Endothelial cell of umbilical vein (primary cell): Measurements from ENCODE around the gene C9orf72. TPM values are rescaled to one million over a fixed set of nuclear protein-coding genes. Genes with fewer than 3 reads are reported as not detected.

ENCODE experiments used
- BruUV-seq: library from RNA; stranded (reverse); fragments of 400-500 nt; replicated peaks from 2 replicates; lab custom pipeline; 2021; lab: Mats Ljungman, UMichigan
- CTCF ChIA-PET: fragments of 300-600, 350-600 bp; sonication (Branson Sonifier 250); formaldehyde crosslinking; loops from one replicate; lab custom pipeline; 2021; ENCODE audit warnings: antibody characterized with exemption, inconsistent platforms; lab: Charles Lee
- POLR2A ChIA-PET: fragments of 300-600, 350-600 bp; sonication (Branson Sonifier 250); formaldehyde crosslinking; loops from one replicate; lab custom pipeline; 2021; ENCODE audit warnings: antibody characterized with exemption, inconsistent platforms; lab: Charles Lee
- DNase-seq: peaks from one replicate; pipeline ENCODE4 v3.0.0-alpha.2; 2011; ENCODE audit warnings: low read depth, low spot score
- FAIRE-seq: peaks from 2 replicates; lab custom pipeline; 2011; peaks lifted over from hg19 to GRCh38; lab: Jason Lieb, UNC
- H2AFZ ChIP-seq: 2 replicates; pipeline ENCODE4 v1.6.0; 2012; ENCODE audit warnings: low read depth, low read length, control low read depth, inconsistent platforms
- H3K27ac ChIP-seq: 2 replicates; pipeline ENCODE4 v1.5.1; 2011; ENCODE audit warnings: low read depth, mild to moderate bottlenecking, control low read depth, low read length, moderate library complexity; ENCODE audit not compliant: insufficient read depth
- H3K27me3 ChIP-seq, 2 experiments: 2 replicates each; pipeline versions ENCODE4 v1.6.0 to v1.6.1; 2011; ENCODE audit warnings: low read length in 2 of 2, mixed read lengths in 1 of 2; ENCODE audit not compliant: control insufficient read depth in 2 of 2, insufficient read depth in 2 of 2
- H3K36me3 ChIP-seq, 2 experiments: 2 replicates in 1 of 2; 3 replicates in 1 of 2; pipeline ENCODE4 v1.5.1; 2011; ENCODE audit warnings: low read length in 2 of 2, mild to moderate bottlenecking in 1 of 2, moderate library complexity in 1 of 2; ENCODE audit not compliant: control insufficient read depth in 2 of 2, insufficient read depth in 2 of 2; ENCODE audit errors: extremely low read depth in 1 of 2
- H3K4me1 ChIP-seq: 3 replicates; pipeline ENCODE4 v1.5.1; 2011; ENCODE audit warnings: mild to moderate bottlenecking, low read length; ENCODE audit not compliant: control insufficient read depth, insufficient read depth; ENCODE audit errors: extremely low read depth
- H3K4me2 ChIP-seq: 2 replicates; pipeline ENCODE4 v1.6.1; 2011; ENCODE audit warnings: low read length, control low read depth, mixed read lengths; ENCODE audit not compliant: insufficient read depth
- H3K4me3 ChIP-seq, 3 experiments: fragments of 200-600 bp in 1 of 3; sonication (generic), shearing (Covaris generic) in 1 of 3; replicated peaks in 1 of 3; 2 replicates each; pipeline ENCODE4 v1.5.1; 2011 to 2016; ENCODE audit warnings: control low read depth in 3 of 3, low read length in 3 of 3, mild to moderate bottlenecking in 2 of 3, inconsistent platforms in 1 of 3, low read depth in 1 of 3, moderate library complexity in 1 of 3; ENCODE audit not compliant: insufficient read depth in 1 of 3
- H3K79me2 ChIP-seq: 2 replicates; pipeline ENCODE4 v1.6.0; 2012; ENCODE audit warnings: low read length, inconsistent platforms; ENCODE audit not compliant: control insufficient read depth, insufficient read depth
- H3K9ac ChIP-seq: replicated peaks from 2 replicates; pipeline ENCODE3; 2011; ENCODE audit warnings: low read length, control low read depth; ENCODE audit not compliant: insufficient read depth; ENCODE audit errors: extremely low read depth
- H3K9me1 ChIP-seq: replicated peaks from 3 replicates; pipeline ENCODE4 v1.6.0; 2011; ENCODE audit warnings: mild to moderate bottlenecking, low read length; ENCODE audit not compliant: control insufficient read depth, insufficient read depth; ENCODE audit errors: extremely low read depth
- H3K9me3 ChIP-seq: replicated peaks from 2 replicates; pipeline ENCODE4 v1.5.1; 2012; ENCODE audit warnings: low read length, inconsistent platforms; ENCODE audit not compliant: control insufficient read depth, insufficient read depth
- H4K20me1 ChIP-seq: replicated peaks from 2 replicates; pipeline ENCODE3; 2011; ENCODE audit warnings: mild to moderate bottlenecking, low read length; ENCODE audit not compliant: control insufficient read depth, insufficient read depth; ENCODE audit errors: extremely low read depth
- CTCF ChIP-seq, 2 donors: IDR thresholded peaks; 1 replicate in 1 of 2; 2 replicates in 1 of 2; pipeline ENCODE4 v1.5.1; 2011; ENCODE audit warnings: low read length in 2 of 2, mild to moderate bottlenecking in 2 of 2, moderate library complexity in 2 of 2, control low read depth in 1 of 2, inconsistent platforms in 1 of 2, low read depth in 1 of 2; ENCODE audit not compliant: insufficient read depth in 1 of 2; ENCODE audit errors: extremely low read depth in 1 of 2
- EZH2 ChIP-seq: IDR thresholded peaks from 2 replicates; pipeline ENCODE4 v1.6.1; 2012; ENCODE audit warnings: borderline replicate concordance, low read depth, mild to moderate bottlenecking, moderate library complexity, low read length, inconsistent platforms; ENCODE audit not compliant: severe bottlenecking
- FOS ChIP-seq: IDR thresholded peaks from 2 replicates; pipeline ENCODE4 v1.6.1; 2011; ENCODE audit warnings: mild to moderate bottlenecking, low read length, moderate library complexity, borderline replicate concordance; ENCODE audit not compliant: insufficient read depth
- GATA2 ChIP-seq: IDR thresholded peaks from 2 replicates; pipeline ENCODE4 v1.7.0; 2011; ENCODE audit warnings: low read depth, mild to moderate bottlenecking, moderate library complexity, mixed read lengths, low read length; ENCODE audit not compliant: insufficient read length, insufficient read depth
- JUN ChIP-seq: IDR thresholded peaks from 2 replicates; pipeline ENCODE4 v1.6.1; 2011; ENCODE audit warnings: borderline replicate concordance, low read depth; ENCODE audit not compliant: insufficient read length, insufficient read depth
- MYC ChIP-seq: IDR thresholded peaks from one replicate; pipeline ENCODE4 v1.6.1; 2011; ENCODE audit warnings: mild to moderate bottlenecking, low read depth, low read length
- POLR2A ChIP-seq: IDR thresholded peaks from 2 replicates; pipeline ENCODE4 v1.6.1; 2012; ENCODE audit warnings: low read depth, mild to moderate bottlenecking, control low read depth, low read length
- POLR2AphosphoS5 ChIP-seq: IDR thresholded peaks from 2 replicates; pipeline ENCODE4 v1.6.1; 2012; ENCODE audit warnings: low read depth, mild to moderate bottlenecking, control low read depth, low read length, moderate library complexity; ENCODE audit not compliant: insufficient read depth
- dilution Hi-C: fragments of 300-500 bp; cut with MboI; formaldehyde crosslinking; loops from one replicate; pipeline ENCODE4 v1.15.0; 2019; ENCODE audit warnings: low sequenced_read_pairs; ENCODE audit not compliant: extremely low pct_ligation_motif_present
- intact Hi-C: fragments of 100-400 bp; cut with micrococcal nuclease; formaldehyde crosslinking; loops from one replicate; pipeline ENCODE4 v1.10.0; 2022
- polyA plus RNA-seq, 4 experiments: library from polyadenylated mRNA; depleted of rRNA in 3 of 4; stranded (reverse) in 3 of 4; unstranded in 1 of 4; fragments of >200 nt; gene quantifications; 2 replicates each; pipeline versions ENCODE4 v1.2.1 to v1.2.3, GENCODE V29; 2011 to 2012; ENCODE audit warnings: missing spikeins in 1 of 4
- total RNA-seq: library from RNA; stranded (reverse); gene quantifications from 2 replicates; pipeline ENCODE4 v1.2.3, GENCODE V29; 2021
- TF ChIP-seq, protein P1 (sequence below): IDR thresholded peaks from 2 replicates; pipeline ENCODE4 v1.6.1; 2011; ENCODE audit not compliant: insufficient read depth, insufficient read length

The C9orf72 gene
- total and polyA plus RNA-seq, 2 donors (not counting 3 experiments of a cell fraction or from before 2014, with no cell fraction given) = 2.7 to 7.3 TPM

DNA sequence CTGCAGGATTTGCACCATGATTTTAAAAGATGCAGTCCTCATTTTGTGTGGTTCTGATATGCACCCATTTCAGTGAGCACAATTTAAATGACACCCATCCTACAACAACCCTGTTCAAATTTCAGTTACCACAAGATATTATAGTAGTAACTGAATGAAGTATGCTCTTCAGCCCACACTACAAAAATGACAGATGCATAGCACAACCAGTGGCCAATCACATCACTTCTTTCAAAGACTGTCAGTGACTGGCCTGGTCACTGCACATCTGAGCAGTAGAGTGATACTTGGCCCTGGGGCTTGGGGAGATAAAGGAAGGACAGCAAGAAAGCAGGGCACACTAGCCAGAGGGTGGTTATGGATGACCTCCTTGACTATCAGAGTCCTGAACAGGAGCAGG is 69.0 kb downstream of the C9orf72 start:
- dilution Hi-C loops (loop anchor here (25.0 kb wide), 1 partner anchor 167 kb away; no protein-coding TSS in a partner anchor), intact Hi-C loops (loop anchor here (5.0 kb wide), 1 partner anchor 657 kb away; no protein-coding TSS in a partner anchor)
- Histone ChIP-seq H2AFZ (no peak overlapping the region), H3K27me3 (peaks cover 0 to 4% of the 10 kb centered on the region in 2 experiments), H3K36me3 (no peaks in the 10 kb centered on the region), H4K20me1 (no peaks in the 10 kb centered on the region), H3K4me1 (peaks cover 8% of the 10 kb centered on the region), H3K79me2 (no peaks in the 10 kb centered on the region), H3K9ac (no peak overlapping the region), H3K9me3 (no peaks in the 10 kb centered on the region), H3K27ac (no peak overlapping the region), H3K4me3 (no peak overlapping the region), H3K9me1 (no peaks in the 10 kb centered on the region), H3K4me2 (no peak overlapping the region)
- ChIA-PET POLR2A (no interaction called here), CTCF (no interaction called here)
- FAIRE-seq (no peak), DNase-seq (no peak)
- TF ChIP-seq, protein P1, sequence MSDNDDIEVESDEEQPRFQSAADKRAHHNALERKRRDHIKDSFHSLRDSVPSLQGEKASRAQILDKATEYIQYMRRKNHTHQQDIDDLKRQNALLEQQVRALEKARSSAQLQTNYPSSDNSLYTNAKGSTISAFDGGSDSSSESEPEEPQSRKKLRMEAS = no peak
- no peak for TF ChIP-seq POLR2AphosphoS5
- no peak for TF ChIP-seq FOS
- no peak for TF ChIP-seq POLR2A
- no peak for TF ChIP-seq EZH2
- TF ChIP-seq MYC = no peak
- TF ChIP-seq GATA2 = no peak
- TF ChIP-seq CTCF (IDR thresholded peaks at IDR 0.05; ENCODE audit: extremely low read depth in 1 of 2, insufficient read depth in 1 of 2, low read depth in 1 of 2, low read length in 2 of 2) = no peak
- TF ChIP-seq JUN = no peak
- BruUV-seq = no TSS peak
